ENCODE data around the gene TFAP2D.

The TFAP2D gene

GRCh38 chr6:50707191-50707590 lies 6.1 kb upstream of the TFAP2D start:
- DNase-seq: no peak
- no peaks in the 10 kb centered on the region for H3K79me2 ChIP-seq (ENCODE audit: insufficient read depth, low read length)
- no peaks in the 10 kb centered on the region for H3K9me3 ChIP-seq (ENCODE audit: insufficient read depth, low read length, severe bottlenecking)
- TF ChIP-seq CTCF (IDR thresholded peaks at IDR 0.05; ENCODE audit: borderline replicate concordance, extremely low read depth, low read length, poor library complexity, severe bottlenecking): no peak
- TF ChIP-seq EZH2 (IDR thresholded peaks at IDR 0.05; ENCODE audit: borderline replicate concordance, low read depth, low read length, severe bottlenecking): no peak
- no peak overlapping the region for H3K4me3 ChIP-seq (ENCODE audit: low read depth in 1 of 2, low read length in 2 of 2)
- no peak for ATAC-seq (ENCODE audit: insufficient read depth, low read depth)
- no peaks in the 10 kb centered on the region for H3K36me3 ChIP-seq (ENCODE audit: insufficient read depth, low read length)
- H3K27ac ChIP-seq (ENCODE audit: low read length): no peak overlapping the region
- no peaks in the 10 kb centered on the region for H3K4me1 ChIP-seq (ENCODE audit: insufficient read depth, low read length)
- H3K9ac ChIP-seq (ENCODE audit: low read depth, low read length): no peak overlapping the region
- no peaks in the 10 kb centered on the region for H4K20me1 ChIP-seq (ENCODE audit: insufficient read depth, low read length)
- H2AFZ ChIP-seq (ENCODE audit: low read depth, low read length): no peak overlapping the region
- H3K4me2 ChIP-seq (ENCODE audit: insufficient read depth, low read length): no peak overlapping the region
- no peaks in the 10 kb centered on the region for H3K27me3 ChIP-seq (ENCODE audit: insufficient read depth, low read length, poor library complexity)

GRCh38 chr6:50707652-50708300 lies 5.5 kb upstream of the TFAP2D start:
- Histone ChIP-seq H3K27me3 (ENCODE audit: insufficient read depth, low read length, poor library complexity) (no peaks in the 10 kb centered on the region), H4K20me1 (ENCODE audit: insufficient read depth, low read length) (no peaks in the 10 kb centered on the region), H2AFZ (ENCODE audit: low read depth, low read length) (no peak overlapping the region), H3K27ac (ENCODE audit: low read length) (no peak overlapping the region), H3K4me2 (ENCODE audit: insufficient read depth, low read length) (no peak overlapping the region), H3K9me3 (ENCODE audit: insufficient read depth, low read length, severe bottlenecking) (no peaks in the 10 kb centered on the region), H3K36me3 (ENCODE audit: insufficient read depth, low read length) (no peaks in the 10 kb centered on the region), H3K4me3 (ENCODE audit: low read depth in 1 of 2, low read length in 2 of 2) (no peak overlapping the region), H3K79me2 (ENCODE audit: insufficient read depth, low read length) (no peaks in the 10 kb centered on the region), H3K4me1 (ENCODE audit: insufficient read depth, low read length) (no peaks in the 10 kb centered on the region), H3K9ac (ENCODE audit: low read depth, low read length) (no peak overlapping the region)
- ATAC-seq (ENCODE audit: insufficient read depth, low read depth) (no peak), DNase-seq (no peak)
- TF ChIP-seq EZH2 (IDR thresholded peaks at IDR 0.05; ENCODE audit: borderline replicate concordance, low read depth, low read length, severe bottlenecking): no peak
- TF ChIP-seq CTCF (IDR thresholded peaks at IDR 0.05; ENCODE audit: borderline replicate concordance, extremely low read depth, low read length, poor library complexity, severe bottlenecking): no peak

- Histone ChIP-seq H3K27me3 (ENCODE audit: insufficient read depth, low read length, poor library complexity) (no peaks in the 10 kb centered on the region), H3K4me3 (ENCODE audit: low read depth in 1 of 2, low read length in 2 of 2) (no peak overlapping the region), H3K4me1 (ENCODE audit: insufficient read depth, low read length) (no peaks in the 10 kb centered on the region), H3K79me2 (ENCODE audit: insufficient read depth, low read length) (no peaks in the 10 kb centered on the region), H4K20me1 (ENCODE audit: insufficient read depth, low read length) (no peaks in the 10 kb centered on the region), H3K27ac (ENCODE audit: low read length) (no peak overlapping the region), H3K4me2 (ENCODE audit: insufficient read depth, low read length) (no peak overlapping the region), H3K9me3 (ENCODE audit: insufficient read depth, low read length, severe bottlenecking) (no peaks in the 10 kb centered on the region), H3K9ac (ENCODE audit: low read depth, low read length) (no peak overlapping the region), H2AFZ (ENCODE audit: low read depth, low read length) (no peak overlapping the region), H3K36me3 (ENCODE audit: insufficient read depth, low read length) (no peaks in the 10 kb centered on the region)
- no peak for TF ChIP-seq EZH2 (IDR thresholded peaks at IDR 0.05; ENCODE audit: borderline replicate concordance, low read depth, low read length, severe bottlenecking)
- TF ChIP-seq CTCF (IDR thresholded peaks at IDR 0.05; ENCODE audit: borderline replicate concordance, extremely low read depth, low read length, poor library complexity, severe bottlenecking): no peak
- DNase-seq: no peak
- ATAC-seq (ENCODE audit: insufficient read depth, low read depth): no peak
Measured at GRCh38 chr6:50708664-50709365, 4.5 kb upstream of the TFAP2D start.

Measured in DND-41 (cell line).